ENCODE measurements around the gene LHX3.
"Not testable (repeated sequence)": the region's sequence is repeated elsewhere in the genome, so short reads cannot be mapped to it uniquely, and the experiment has no call there.

The LHX3 gene

DNA sequence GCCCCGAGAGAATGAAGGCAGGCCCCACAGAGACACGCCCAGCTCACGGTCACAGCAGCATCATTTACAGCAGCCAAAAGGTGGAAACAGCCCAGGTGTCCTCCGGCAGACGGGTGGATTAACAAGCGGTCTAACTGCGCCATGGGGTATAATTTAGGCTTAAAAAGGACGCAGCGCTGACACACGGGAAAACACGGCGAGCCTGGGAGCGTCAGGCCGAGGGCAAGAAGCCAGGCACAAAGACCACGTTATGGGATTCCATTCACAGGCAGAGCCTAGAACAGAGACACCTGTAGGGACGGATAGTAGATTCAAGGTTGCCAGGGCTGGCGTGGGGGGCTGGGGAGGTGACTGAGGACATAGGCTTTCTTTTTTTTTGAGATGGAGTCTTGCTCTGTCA is 49.4 kb downstream of the LHX3 start:
- no peak for DNase-seq (ENCODE audit: low read depth in 3 of 3)

- no peak for DNase-seq (ENCODE audit: low read depth in 3 of 3)
Measured at GRCh38 chr9:136154943-136155342, 50.0 kb downstream of the LHX3 start.

GRCh38 chr9:136153381-136154065 is 51.4 kb downstream of the LHX3 start:
- DNase-seq (ENCODE audit: low read depth in 3 of 3): no peak

- DNase-seq (ENCODE audit: low read depth in 3 of 3): no peak
Measured at GRCh38 chr9:136152931-136153330, 52.0 kb downstream of the LHX3 start.

DNA sequence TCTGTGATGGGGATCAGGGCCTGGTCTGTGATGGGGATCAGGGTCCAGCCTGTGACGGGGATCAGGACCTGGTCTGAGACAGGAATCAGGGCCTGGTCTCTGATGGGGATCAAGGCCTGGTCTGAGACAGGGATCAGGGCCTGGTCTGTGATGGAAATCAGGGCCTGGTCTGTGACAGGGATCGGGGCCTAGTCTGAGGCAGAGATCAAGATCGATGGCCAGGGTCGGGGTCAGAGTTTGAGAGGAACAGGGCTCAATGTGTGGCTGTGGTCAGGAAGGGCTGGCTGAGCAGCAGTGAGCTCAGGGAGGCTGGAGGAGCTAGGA is 52.4 kb downstream of the LHX3 start:
- DNase-seq (ENCODE audit: low read depth in 3 of 3): no peak

DNA sequence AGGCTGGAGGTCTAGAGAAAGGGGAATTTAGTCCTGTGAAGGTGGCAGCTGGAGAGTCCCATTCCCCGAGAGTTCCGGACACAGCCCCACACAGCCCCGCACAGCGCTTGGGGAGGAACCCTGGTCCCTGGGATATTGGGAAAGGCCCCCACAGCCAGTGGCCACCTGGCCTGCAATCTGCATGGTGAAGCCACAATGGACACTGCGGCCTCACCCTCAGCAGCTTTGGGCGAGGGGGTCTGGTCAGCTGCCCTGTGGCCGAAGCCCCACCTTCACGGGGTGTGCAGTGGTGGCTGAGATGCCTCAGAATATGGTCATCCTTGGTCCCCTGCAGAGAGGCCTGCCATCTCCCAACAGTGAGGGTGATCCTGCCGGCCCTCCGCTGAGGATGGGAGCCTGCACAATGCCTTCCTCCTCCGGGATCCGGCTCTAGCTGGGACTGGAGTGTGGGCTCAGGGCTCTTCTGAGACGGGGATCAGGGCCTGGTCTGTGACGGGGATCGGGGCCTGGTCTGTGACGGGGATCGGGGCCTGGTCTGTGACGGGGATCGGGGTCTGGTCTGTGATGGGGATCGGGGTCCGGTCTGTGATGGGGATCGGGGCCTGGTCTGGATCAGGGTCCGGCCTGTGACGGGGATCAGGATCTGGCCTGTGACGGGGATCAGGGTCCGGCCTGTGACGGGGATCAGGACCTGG is 52.9 kb downstream of the LHX3 start:
- no peak for DNase-seq (ENCODE audit: low read depth in 3 of 3)

- no peak for DNase-seq (ENCODE audit: low read depth in 3 of 3)
Measured at GRCh38 chr9:136151214-136151804, 53.6 kb downstream of the LHX3 start.

DNA sequence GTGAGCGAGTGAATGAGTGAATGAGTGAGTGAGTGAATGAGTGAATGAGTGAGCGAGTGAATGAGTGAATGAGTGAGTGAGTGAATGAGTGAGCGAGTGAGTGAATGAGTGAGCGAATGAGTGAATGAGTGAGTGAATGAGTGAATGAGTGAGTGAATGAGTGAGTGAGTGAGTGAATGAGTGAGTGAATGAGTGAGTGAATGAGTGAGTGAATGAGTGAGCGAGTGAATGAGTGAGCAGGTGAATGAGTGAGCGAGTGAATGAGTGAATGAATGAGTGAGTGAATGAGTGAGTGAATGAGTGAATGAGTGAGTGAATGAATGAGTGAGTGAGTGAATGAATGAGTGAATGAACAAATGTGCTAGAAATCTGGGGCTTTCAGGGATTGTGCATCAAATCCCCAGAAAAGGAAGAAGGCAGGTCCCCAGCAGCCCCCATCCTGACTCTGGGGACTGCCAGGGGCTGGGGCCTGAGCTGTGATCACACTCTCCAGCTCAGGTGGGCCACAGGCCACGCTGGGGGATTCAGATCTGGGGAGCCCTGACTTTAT is 54.2 kb downstream of the LHX3 start:
- DNase-seq (ENCODE audit: low read depth in 3 of 3): not testable (repeated sequence)

- DNase-seq (ENCODE audit: low read depth in 3 of 3): no peak
Measured at GRCh38 chr9:136149853-136150252, 55.1 kb downstream of the LHX3 start.

GRCh38 chr9:136149337-136149736 is 55.6 kb downstream of the LHX3 start:
- no peak for DNase-seq (ENCODE audit: low read depth in 3 of 3)

GRCh38 chr9:136148766-136149165 is 56.2 kb downstream of the LHX3 start:
- DNase-seq (ENCODE audit: low read depth in 3 of 3): no peak

DNA sequence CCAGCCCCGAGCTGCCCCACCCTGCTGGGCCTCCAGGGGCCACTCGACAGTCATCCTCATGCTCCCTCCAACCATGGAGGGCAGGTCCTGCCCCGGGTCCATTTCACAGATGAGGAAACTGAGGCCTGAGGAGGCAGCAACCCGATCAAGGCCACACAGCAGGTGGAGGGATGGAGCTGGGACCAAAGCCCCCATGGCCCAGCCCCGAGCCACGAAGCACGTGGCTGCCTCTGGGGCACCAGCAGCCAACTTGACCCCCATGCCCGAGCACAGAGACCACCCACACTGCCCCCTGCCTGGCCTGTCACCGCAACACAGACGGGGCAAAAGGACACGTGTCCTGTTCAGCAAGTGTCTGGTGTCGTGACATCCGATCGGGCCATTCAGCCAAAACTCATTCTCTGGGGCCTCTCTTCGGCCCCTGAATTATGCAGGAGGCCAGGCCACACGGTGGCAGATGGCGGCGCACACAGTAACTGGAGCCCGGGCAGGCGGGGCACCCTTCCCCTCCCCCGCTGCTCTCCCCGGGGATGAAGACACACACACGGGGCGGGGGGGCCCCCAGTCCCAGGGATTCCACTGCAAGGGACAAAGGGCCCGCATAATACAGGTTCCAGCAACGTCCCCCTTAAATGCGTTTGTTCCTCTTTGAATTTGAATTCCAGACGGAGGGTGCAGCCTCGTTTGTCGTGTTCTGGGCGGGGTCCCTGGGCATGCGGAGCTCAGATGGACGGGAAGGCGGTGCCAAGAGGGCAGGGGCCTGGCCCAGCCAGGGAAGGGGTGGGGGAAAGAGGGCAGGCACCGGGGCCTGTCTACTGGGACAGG is 56.8 kb downstream of the LHX3 start:
- DNase-seq (ENCODE audit: low read depth in 3 of 3): no peak

- DNase-seq (ENCODE audit: low read depth in 3 of 3): no peak
Measured at GRCh38 chr9:136147038-136147889, 57.7 kb downstream of the LHX3 start.

Measured in stimulated activated CD4-positive, alpha-beta T cell treated with anti-CD3 and anti-CD28 coated beads, TNF-alpha, amount 100 ng/mL, for 24 hours (primary cell).